ENCODE results near the gene DSCAM. TPM values are rescaled to one million over a fixed set of nuclear protein-coding genes. Genes with fewer than 3 reads are reported as not detected.

DSCAM gene
- total RNA-seq, 2 donors from 2014 or later, result 18.5 to 25.5 TPM

- Mint-ChIP-seq H3K9me3 (peaks cover 16% of the 10 kb centered on the region), H3K27me3 (ENCODE audit: insufficient read depth) (no peaks in the 10 kb centered on the region), H3K4me1 (peaks cover 16% of the 10 kb centered on the region), H3K36me3 (ENCODE audit: low read depth) (peaks cover 37% of the 10 kb centered on the region), H3K27ac (no peak overlapping the region), H3K4me3 (no peak overlapping the region)
- Histone ChIP-seq H3K27ac (ENCODE audit: low read depth, low read length) (no peak overlapping the region), H3K9ac (ENCODE audit: extremely low read depth, low read length, poor library complexity, severe bottlenecking) (no peak overlapping the region), H3K9me3 (ENCODE audit: control insufficient read depth, low read length) (peaks cover 29% of the 10 kb centered on the region), H3K4me1 (ENCODE audit: control insufficient read depth, insufficient read depth, low read length) (peaks cover 5% of the 10 kb centered on the region), H3K4me3 (ENCODE audit: low read length) (no peak overlapping the region), H3K36me3 (ENCODE audit: control insufficient read depth, insufficient read depth, low read length) (peaks cover 18% of the 10 kb centered on the region), H3K27me3 (ENCODE audit: control insufficient read depth, insufficient read depth, low read length, poor library complexity, severe bottlenecking) (no peaks in the 10 kb centered on the region)
- DNase-seq, result no peak
- TF ChIP-seq CTCF (conservative IDR thresholded peaks at IDR 0.05), result no peak
Observed at GRCh38 chr21:40416572-40416971, 430.4 kb downstream of the DSCAM start.

- Histone ChIP-seq H3K27ac (ENCODE audit: low read depth, low read length) (no peak overlapping the region), H3K9ac (ENCODE audit: extremely low read depth, low read length, poor library complexity, severe bottlenecking) (no peak overlapping the region), H3K9me3 (ENCODE audit: control insufficient read depth, low read length) (peaks cover 4% of the 10 kb centered on the region), H3K4me3 (ENCODE audit: low read length) (no peak overlapping the region), H3K4me1 (ENCODE audit: control insufficient read depth, insufficient read depth, low read length) (no peaks in the 10 kb centered on the region), H3K36me3 (ENCODE audit: control insufficient read depth, insufficient read depth, low read length) (peaks cover 65% of the 10 kb centered on the region), H3K27me3 (ENCODE audit: control insufficient read depth, insufficient read depth, low read length, poor library complexity, severe bottlenecking) (no peaks in the 10 kb centered on the region)
- 90 to 100% methylated on average over 2 to 5 of the region's 5 CpGs for WGBS, 2 experiments (ENCODE audit: insufficient coverage in 1 of 2, insufficient read length in 1 of 2)
- no peak for TF ChIP-seq CTCF (conservative IDR thresholded peaks at IDR 0.05)
- H3K9me3 Mint-ChIP-seq, result no peaks in the 10 kb centered on the region
- H3K27ac Mint-ChIP-seq, result no peak overlapping the region
- DNase-seq, result no peak
- no peaks in the 10 kb centered on the region for H3K27me3 Mint-ChIP-seq (ENCODE audit: insufficient read depth)
- H3K4me3 Mint-ChIP-seq, result no peak overlapping the region
- H3K4me1 Mint-ChIP-seq, result peaks cover 10% of the 10 kb centered on the region
- peaks cover 30% of the 10 kb centered on the region for H3K36me3 Mint-ChIP-seq (ENCODE audit: low read depth)
Observed at GRCh38 chr21:40408561-40408960, 438.4 kb downstream of the DSCAM start.

- H3K4me1 Mint-ChIP-seq, result no peaks in the 10 kb centered on the region
- no peak overlapping the region for H3K4me3 Mint-ChIP-seq
- no peaks in the 10 kb centered on the region for H3K4me1 ChIP-seq (ENCODE audit: control insufficient read depth, insufficient read depth, low read length)
- no peak overlapping the region for H3K27ac Mint-ChIP-seq
- no peaks in the 10 kb centered on the region for H3K9me3 ChIP-seq (ENCODE audit: control insufficient read depth, low read length)
- TF ChIP-seq CTCF (conservative IDR thresholded peaks at IDR 0.05), result no peak
- no peak overlapping the region for H3K4me3 ChIP-seq (ENCODE audit: low read length)
- no peak for DNase-seq
- peaks cover 24% of the 10 kb centered on the region for H3K36me3 Mint-ChIP-seq (ENCODE audit: low read depth)
- WGBS, 2 experiments (ENCODE audit: insufficient coverage in 1 of 2, insufficient read length in 1 of 2), result 91 to 92% methylated on average over 2 of the region's 3 CpGs
- no peak overlapping the region for H3K27ac ChIP-seq (ENCODE audit: low read depth, low read length)
- peaks cover 3% of the 10 kb centered on the region for H3K9me3 Mint-ChIP-seq
- H3K27me3 Mint-ChIP-seq (ENCODE audit: insufficient read depth), result no peaks in the 10 kb centered on the region
- peaks cover 59% of the 10 kb centered on the region for H3K36me3 ChIP-seq (ENCODE audit: control insufficient read depth, insufficient read depth, low read length)
- H3K27me3 ChIP-seq (ENCODE audit: control insufficient read depth, insufficient read depth, low read length, poor library complexity, severe bottlenecking), result no peaks in the 10 kb centered on the region
- no peak overlapping the region for H3K9ac ChIP-seq (ENCODE audit: extremely low read depth, low read length, poor library complexity, severe bottlenecking)
Observed at GRCh38 chr21:40404396-40404800, 442.6 kb downstream of the DSCAM start.

Measured in endodermal cell (in vitro differentiated cells).